ENCODE measurements around the gene PTPN3.

DNA sequence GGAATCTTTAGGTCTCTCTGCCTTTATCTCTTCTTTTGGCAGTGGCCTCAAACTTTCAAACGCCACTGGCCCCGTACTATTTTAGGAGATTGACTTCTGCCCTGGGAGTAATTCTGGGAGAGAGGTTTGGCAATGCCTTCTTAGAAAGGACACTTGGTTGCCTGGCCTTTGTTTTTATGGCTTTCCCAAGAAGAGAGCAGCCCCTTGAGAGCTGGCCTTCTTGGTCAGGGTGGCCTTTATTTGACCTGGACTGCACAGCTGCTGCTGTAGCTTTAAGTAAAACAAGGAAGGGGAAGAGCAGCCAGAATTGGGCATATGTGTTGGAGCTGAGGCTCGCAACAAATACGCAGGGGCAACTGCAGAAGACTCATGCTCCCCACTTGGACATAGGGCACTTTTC is 60.8 kb downstream of the PTPN3 start:
- TF ChIP-seq, protein P1, sequence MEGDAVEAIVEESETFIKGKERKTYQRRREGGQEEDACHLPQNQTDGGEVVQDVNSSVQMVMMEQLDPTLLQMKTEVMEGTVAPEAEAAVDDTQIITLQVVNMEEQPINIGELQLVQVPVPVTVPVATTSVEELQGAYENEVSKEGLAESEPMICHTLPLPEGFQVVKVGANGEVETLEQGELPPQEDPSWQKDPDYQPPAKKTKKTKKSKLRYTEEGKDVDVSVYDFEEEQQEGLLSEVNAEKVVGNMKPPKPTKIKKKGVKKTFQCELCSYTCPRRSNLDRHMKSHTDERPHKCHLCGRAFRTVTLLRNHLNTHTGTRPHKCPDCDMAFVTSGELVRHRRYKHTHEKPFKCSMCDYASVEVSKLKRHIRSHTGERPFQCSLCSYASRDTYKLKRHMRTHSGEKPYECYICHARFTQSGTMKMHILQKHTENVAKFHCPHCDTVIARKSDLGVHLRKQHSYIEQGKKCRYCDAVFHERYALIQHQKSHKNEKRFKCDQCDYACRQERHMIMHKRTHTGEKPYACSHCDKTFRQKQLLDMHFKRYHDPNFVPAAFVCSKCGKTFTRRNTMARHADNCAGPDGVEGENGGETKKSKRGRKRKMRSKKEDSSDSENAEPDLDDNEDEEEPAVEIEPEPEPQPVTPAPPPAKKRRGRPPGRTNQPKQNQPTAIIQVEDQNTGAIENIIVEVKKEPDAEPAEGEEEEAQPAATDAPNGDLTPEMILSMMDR (optimal IDR thresholded peaks at IDR 0.05 in 1 of 3, IDR thresholded peaks at IDR 0.05 in 1 of 3, conservative IDR thresholded peaks at IDR 0.05 in 1 of 3; ENCODE audit: extremely low read depth in 1 of 3, insufficient read depth in 2 of 3, low read length in 3 of 3) = no peak
- TF ChIP-seq EZH2 (IDR thresholded peaks at IDR 0.05; ENCODE audit: low read length) = no peak
